HepG2 (cell line): ENCODE measurements around the gene DUSP15. TPM values are rescaled to one million over a fixed set of nuclear protein-coding genes. Genes with fewer than 3 reads are reported as not detected.

ENCODE experiments used
- ATAC-seq: fragments of 200-7000 bp; cut with Tn5 transposase; 3 replicates; pipeline ENCODE4 v1.9.1; 2020; ENCODE audit warnings: mild to moderate bottlenecking, moderate library complexity
- BruUV-seq: library from RNA; stranded (reverse); fragments of 400-500 nt; replicated peaks from 2 replicates; lab custom pipeline; 2021; lab: Mats Ljungman, UMichigan
- CTCF ChIA-PET: fragments of 300-600 bp; formaldehyde crosslinking; extraction: SDS; loops from one replicate; lab custom pipeline; 2021; ENCODE audit warnings: low total read pairs, inconsistent platforms, low intra/inter-chr PET ratio; lab: Yijun Ruan, JAX
- POLR2A ChIA-PET: fragments of 350-600 bp; sonication (Branson Sonifier 250); formaldehyde crosslinking; loops from one replicate; lab custom pipeline; 2020; ENCODE audit warnings: antibody characterized with exemption, inconsistent platforms; lab: Yijun Ruan, JAX
- DNase-seq: peaks from one replicate; pipeline ENCODE4 v3.0.0-alpha.2; 2015; ENCODE audit warnings: low spot score
- FAIRE-seq: peaks from 3 replicates; lab custom pipeline; 2011; peaks lifted over from hg19 to GRCh38; lab: Jason Lieb, UNC
- H2AFZ ChIP-seq: one replicate; pipeline ENCODE4 v1.6.1; 2011; ENCODE audit warnings: low read length, inconsistent platforms
- H3K27ac ChIP-seq: fragments of 300-600 bp; 3 replicates; pipeline ENCODE4 v1.8.0; 2011; ENCODE audit warnings: mixed run types, mild to moderate bottlenecking, mixed read lengths, low read length, inconsistent platforms; ENCODE audit not compliant: insufficient read depth; ENCODE audit errors: extremely low read length
- H3K27me3 ChIP-seq, 2 experiments: fragments of 200-600 bp in 1 of 2; 2 replicates in 1 of 2; 3 replicates in 1 of 2; pipeline versions ENCODE4 v1.6.0 to v1.8.0; 2011; ENCODE audit warnings: low read length in 2 of 2, mild to moderate bottlenecking in 2 of 2, moderate library complexity in 2 of 2, inconsistent platforms in 1 of 2; ENCODE audit not compliant: insufficient read depth in 2 of 2, control insufficient read depth in 1 of 2
- H3K36me3 ChIP-seq, 2 experiments: fragments of 200-600 bp in 1 of 2; replicated peaks in 1 of 2; 2 replicates in 1 of 2; 3 replicates in 1 of 2; pipeline versions ENCODE4 v1.5.1 to v1.8.0; 2011; ENCODE audit warnings: low read length in 2 of 2, inconsistent platforms in 1 of 2; ENCODE audit not compliant: insufficient read depth in 2 of 2, control insufficient read depth in 1 of 2
- H3K4me1 ChIP-seq: 2 replicates; pipeline ENCODE4 v1.5.1; 2012; ENCODE audit warnings: low read length, inconsistent platforms; ENCODE audit not compliant: insufficient read depth
- H3K4me2 ChIP-seq: 2 replicates; pipeline ENCODE4 v1.6.0; 2011; ENCODE audit warnings: low read depth, low read length, inconsistent platforms
- H3K4me3 ChIP-seq, 3 experiments: fragments of 200-600 bp in 1 of 3; sonication (generic), shearing (Covaris generic) in 1 of 3; replicated peaks in 1 of 3; 2 replicates each; pipeline ENCODE4 v1.5.1; 2011 to 2016; ENCODE audit warnings: low read length in 3 of 3, inconsistent platforms in 2 of 3, low read depth in 2 of 3, mild to moderate bottlenecking in 2 of 3, control low read depth in 1 of 3, mixed read lengths in 1 of 3; ENCODE audit not compliant: insufficient read depth in 1 of 3
- H3K79me2 ChIP-seq: one replicate; pipeline ENCODE4 v1.6.1; 2011; ENCODE audit warnings: low read length, inconsistent platforms; ENCODE audit not compliant: insufficient read depth
- H3K9ac ChIP-seq: 2 replicates; pipeline ENCODE4 v1.6.0; 2011; ENCODE audit warnings: mild to moderate bottlenecking, low read depth, low read length, inconsistent platforms; ENCODE audit not compliant: insufficient read depth
- H3K9me3 ChIP-seq: 2 replicates; pipeline ENCODE4 v1.5.1; 2012; ENCODE audit warnings: mild to moderate bottlenecking, low read length
- H4K20me1 ChIP-seq: 2 replicates; pipeline ENCODE4 v1.6.0; 2011; ENCODE audit warnings: inconsistent platforms, mild to moderate bottlenecking, low read length, moderate library complexity; ENCODE audit not compliant: insufficient read depth
- FOXA3 ChIP-seq: IDR thresholded peaks from 2 replicates; pipeline ENCODE4 v1.6.1; 2016; ENCODE audit warnings: missing genetic modification reagents, missing compliant biosample characterization
- MYC ChIP-seq: sonication (generic); formaldehyde crosslinking; IDR thresholded peaks from 2 replicates; pipeline ENCODE4 v1.9.0; 2021; ENCODE audit warnings: missing genetic modification reagents, borderline replicate concordance
- PHF20 ChIP-seq: sonication (generic); formaldehyde crosslinking; IDR thresholded peaks from 2 replicates; pipeline ENCODE4 v1.5.0; 2020; ENCODE audit warnings: mild to moderate bottlenecking, missing genetic modification reagents
- ZNF124 ChIP-seq: sonication (generic); formaldehyde crosslinking; IDR thresholded peaks from 2 replicates; pipeline ENCODE4 v1.4.0; 2020; ENCODE audit warnings: missing genetic modification reagents
- WGBS: methylation state at CpG from one replicate; pipeline ENCODE4 v1.1.6; 2017; ENCODE audit warnings: low lambda C conversion rate; 5-methylcytosine and 5-hydroxymethylcytosine counted together
- in situ Hi-C: cut with HindIII; loops from 2 replicates; pipeline ENCODE4 v1.10.0; 2017; ENCODE audit warnings: low pct_unique_long_range_greater_than_20kb; ENCODE audit not compliant: extremely low pct_ligation_motif_present
- intact Hi-C: fragments of 100-400 bp; cut with micrococcal nuclease; formaldehyde crosslinking; loops from one replicate; pipeline ENCODE4 v1.10.0; 2022; ENCODE audit not compliant: unreplicated experiment
- polyA plus RNA-seq, 8 experiments: library from polyadenylated mRNA; depleted of rRNA in 3 of 8; stranded (reverse) in 7 of 8; unstranded in 1 of 8; fragments of >200 nt; fragmentation: Illumina TruSeq in 4 of 8; extraction: Trizol in 4 of 8; gene quantifications; 2 replicates each; pipeline versions ENCODE4 v1.2.1 to v1.2.3, GENCODE V29; 2011 to 2016; ENCODE audit warnings: low read depth in 4 of 8, missing spikeins in 1 of 8, mixed read lengths in 1 of 8; ENCODE audit not compliant: insufficient read depth in 1 of 8
- total RNA-seq, 5 experiments: library from RNA; depleted of rRNA; stranded (reverse); fragments of >200 nt; fragmentation: Illumina TruSeq; extraction: Trizol; gene quantifications; 2 replicates each; pipeline ENCODE4 v1.2.3, GENCODE V29; 2016; ENCODE audit warnings: low read depth in 1 of 5
- TF ChIP-seq, protein P1 (sequence below): sonication (generic); formaldehyde crosslinking; conservative IDR thresholded peaks from 2 replicates; pipeline ENCODE4 v1.8.0; 2022; ENCODE audit warnings: mild to moderate bottlenecking, moderate library complexity, missing genetic modification reagents

Gene DUSP15
- total and polyA plus RNA-seq, 2 of the 13 experiments (the other 11 are each of a cell fraction or from before 2014, with no cell fraction given): 0.17 to 0.93 TPM

DNA sequence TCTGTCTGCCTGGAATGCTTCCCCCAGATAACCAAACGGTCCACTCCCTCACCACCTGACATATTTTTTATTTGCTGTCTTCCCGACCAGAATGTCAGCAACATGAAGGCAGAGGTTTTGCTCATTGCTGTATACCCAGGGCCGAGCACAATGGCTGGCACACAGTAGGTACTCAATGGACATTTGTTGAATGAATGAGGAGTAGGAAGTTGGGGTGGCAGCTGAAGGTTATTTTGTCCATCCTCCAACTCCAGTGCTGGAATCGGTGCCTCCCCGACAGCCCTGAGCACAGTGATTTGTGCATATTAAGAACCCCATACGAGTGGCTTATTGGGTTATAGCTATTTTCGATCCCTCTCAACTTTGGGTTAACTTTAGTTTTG is 10.3 kb downstream of the DUSP15 start:
- Histone ChIP-seq H4K20me1 (no peaks in the 10 kb centered on the region), H2AFZ (no peak overlapping the region), H3K9ac (no peak overlapping the region)
- 31% methylated on average over 7 of the region's 7 CpGs for WGBS
- BruUV-seq: no TSS peak
- no peak for ATAC-seq
- no peak for DNase-seq
- CTCF ChIA-PET: no interaction called here
- TF ChIP-seq PHF20 (CRISPR knock-in tag) (no peak), ZNF124 (CRISPR knock-in tag) (no peak)
- TF ChIP-seq, protein P1, sequence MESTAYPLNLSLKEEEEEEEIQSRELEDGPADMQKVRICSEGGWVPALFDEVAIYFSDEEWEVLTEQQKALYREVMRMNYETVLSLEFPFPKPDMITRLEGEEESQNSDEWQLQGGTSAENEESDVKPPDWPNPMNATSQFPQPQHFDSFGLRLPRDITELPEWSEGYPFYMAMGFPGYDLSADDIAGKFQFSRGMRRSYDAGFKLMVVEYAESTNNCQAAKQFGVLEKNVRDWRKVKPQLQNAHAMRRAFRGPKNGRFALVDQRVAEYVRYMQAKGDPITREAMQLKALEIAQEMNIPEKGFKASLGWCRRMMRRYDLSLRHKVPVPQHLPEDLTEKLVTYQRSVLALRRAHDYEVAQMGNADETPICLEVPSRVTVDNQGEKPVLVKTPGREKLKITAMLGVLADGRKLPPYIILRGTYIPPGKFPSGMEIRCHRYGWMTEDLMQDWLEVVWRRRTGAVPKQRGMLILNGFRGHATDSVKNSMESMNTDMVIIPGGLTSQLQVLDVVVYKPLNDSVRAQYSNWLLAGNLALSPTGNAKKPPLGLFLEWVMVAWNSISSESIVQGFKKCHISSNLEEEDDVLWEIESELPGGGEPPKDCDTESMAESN: no peak
- TF ChIP-seq, all 625 proteins: peak for 0
- Histone ChIP-seq H3K4me2 (peak overlapping the region; percentile 96; the same call in 1 of the 2 replicates), H3K4me3 (no peak overlapping the region), H3K27me3 (peaks cover 9 to 52% of the 10 kb centered on the region in 2 experiments; a peak in 4 of 5 replicates), H3K4me1 (peaks cover 15% of the 10 kb centered on the region), H3K27ac (no peak overlapping the region), H3K79me2 (no peaks in the 10 kb centered on the region), H3K36me3 (no peaks in the 10 kb centered on the region), H3K9me3 (no peaks in the 10 kb centered on the region)
- POLR2A ChIA-PET: interaction anchor here (0.9 to 1.3 kb wide), 2 partner anchors 19 to 92 kb away, joined by 3 to 5 read pairs; partner anchors contain the start of gene PDRG1
- intact Hi-C loops (no loop called here), in situ Hi-C loops (loop anchor here (5.0 kb wide), 1 partner anchor 92 kb away; the partner anchor contains the start of gene PDRG1)
- no peak for FAIRE-seq

DNA sequence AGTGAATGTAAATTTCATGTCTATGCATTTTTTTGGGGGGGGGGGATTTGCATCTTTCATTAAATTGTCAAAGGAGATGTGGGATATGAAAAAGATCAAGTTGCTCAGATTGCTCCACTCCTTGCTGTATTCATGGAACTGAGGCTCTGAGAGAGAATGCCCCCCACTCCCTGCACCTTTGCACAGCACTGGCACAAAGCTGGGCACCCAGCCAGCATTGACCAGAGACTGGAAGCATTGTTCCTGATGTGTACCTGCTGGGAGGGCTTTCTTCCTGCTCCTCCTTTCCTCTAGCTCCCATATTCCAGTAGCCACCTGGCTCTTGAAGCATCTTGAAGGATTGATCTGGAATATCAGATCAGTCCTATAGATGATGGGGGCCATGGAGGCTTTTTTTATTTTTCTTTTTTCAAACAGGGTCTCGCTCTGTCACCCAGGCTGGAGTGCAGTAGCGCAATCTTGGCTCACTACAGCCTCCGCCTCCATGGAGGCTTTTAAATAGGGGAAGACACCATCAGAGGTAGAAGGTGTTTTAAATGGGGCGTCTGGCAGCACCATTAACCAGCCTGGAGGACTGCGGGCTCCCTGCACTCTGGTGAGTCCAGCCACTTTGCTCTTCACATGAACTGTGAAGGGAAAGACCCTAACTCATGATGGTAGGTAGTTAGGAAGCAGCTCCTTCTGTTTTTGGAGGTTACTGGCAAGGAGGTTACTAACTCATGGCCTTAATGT is 10.9 kb downstream of the DUSP15 start:
- H3K4me1 ChIP-seq: peaks cover 15% of the 10 kb centered on the region
- H2AFZ ChIP-seq: no peak overlapping the region
- 73% methylated on average over 5 of the region's 5 CpGs for WGBS
- DNase-seq (no peak), FAIRE-seq (no peak), ATAC-seq (no peak)
- no peak overlapping the region for H3K27ac ChIP-seq
- TF ChIP-seq MYC (CRISPR knock-in tag) (0 out of 2 replicates have a peak, but pooled peaks have one; percentile 17), FOXA3 (CRISPR knock-in tag) (no peak)
- in situ Hi-C loops: loop anchor here (5.0 kb wide), 1 partner anchor 93 kb away; the partner anchor contains the start of gene PDRG1
- H3K4me3 ChIP-seq: no peak overlapping the region
- H4K20me1 ChIP-seq: no peaks in the 10 kb centered on the region
- H3K9ac ChIP-seq: no peak overlapping the region
- ChIA-PET CTCF (no interaction called here), POLR2A (interaction anchor here (0.6 to 1.3 kb wide), 3 partner anchors 20 to 497 kb away, joined by 3 to 5 read pairs (median 3); partner anchors contain the start of gene PDRG1)
- no TSS peak for BruUV-seq
- H3K36me3 ChIP-seq: no peaks in the 10 kb centered on the region
- H3K9me3 ChIP-seq: no peaks in the 10 kb centered on the region
- H3K4me2 ChIP-seq: no peak overlapping the region
- intact Hi-C loops: no loop called here
- H3K27me3 ChIP-seq: peaks cover 9 to 52% of the 10 kb centered on the region in 2 experiments; a peak in 4 of 5 replicates
- H3K79me2 ChIP-seq: no peaks in the 10 kb centered on the region
